Measurements from ENCODE around the gene SRRM1.

SRRM1 gene

DNA sequence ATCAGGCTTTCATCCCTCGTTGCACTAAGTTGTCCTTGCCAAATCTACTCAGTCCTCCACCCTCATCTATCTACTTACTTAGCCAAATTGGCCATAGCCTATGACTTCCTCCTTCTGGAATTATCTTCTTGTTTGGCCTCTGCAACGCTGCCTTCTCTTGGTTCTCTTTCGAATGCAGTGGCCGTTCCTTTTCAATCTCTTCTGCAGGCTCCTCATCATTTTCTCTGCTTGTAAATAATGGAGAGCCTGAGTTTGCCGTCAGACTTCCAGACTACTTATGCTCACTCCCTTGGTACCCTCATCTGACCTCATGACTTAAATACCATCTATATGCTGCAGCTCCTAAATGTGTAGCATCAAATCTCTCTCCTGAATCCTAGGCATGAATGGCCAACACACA lies 22.4 kb upstream of the SRRM1 start:
- no peaks in the 10 kb centered on the region for H3K9me3 ChIP-seq (ENCODE audit: control insufficient read depth, insufficient read depth, low read length)
- no peaks in the 10 kb centered on the region for H3K27me3 ChIP-seq (ENCODE audit: control insufficient read depth, insufficient read depth, low read length)
- no peak overlapping the region for H3K27ac ChIP-seq (ENCODE audit: low read depth, low read length)
- no peak overlapping the region for H3K4me3 ChIP-seq (ENCODE audit: low read depth, low read length)
- H3K4me1 ChIP-seq (ENCODE audit: control insufficient read depth, insufficient read depth, low read length) = no peaks in the 10 kb centered on the region
- H3K36me3 ChIP-seq (ENCODE audit: control insufficient read depth, insufficient read depth, low read length) = no peaks in the 10 kb centered on the region
- H3K9ac ChIP-seq (ENCODE audit: low read depth, low read length) = no peak overlapping the region

DNA sequence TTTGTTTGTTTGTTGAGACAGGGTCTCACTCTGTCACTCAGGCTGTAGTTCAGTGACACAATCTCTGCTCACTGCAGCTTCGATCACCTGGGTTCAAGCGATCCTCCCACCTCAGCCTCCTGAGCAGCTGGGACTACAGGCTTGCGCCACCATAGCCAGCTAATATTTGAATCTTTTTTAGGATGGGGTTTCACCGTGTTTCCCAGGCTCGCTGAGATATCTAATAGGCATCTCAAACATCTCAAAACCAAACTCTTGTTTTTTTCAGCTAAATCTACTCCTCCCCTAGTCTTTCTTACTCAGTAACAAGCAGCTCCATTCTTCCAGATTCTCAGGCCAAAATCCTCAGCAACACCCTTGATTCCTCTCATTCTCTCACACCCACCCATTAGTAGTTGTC lies 22.0 kb upstream of the SRRM1 start:
- Histone ChIP-seq H3K27ac (ENCODE audit: low read depth, low read length) (no peak overlapping the region), H3K9ac (ENCODE audit: low read depth, low read length) (no peak overlapping the region), H3K36me3 (ENCODE audit: control insufficient read depth, insufficient read depth, low read length) (no peaks in the 10 kb centered on the region), H3K4me3 (ENCODE audit: low read depth, low read length) (no peak overlapping the region), H3K4me1 (ENCODE audit: control insufficient read depth, insufficient read depth, low read length) (no peaks in the 10 kb centered on the region), H3K9me3 (ENCODE audit: control insufficient read depth, insufficient read depth, low read length) (no peaks in the 10 kb centered on the region), H3K27me3 (ENCODE audit: control insufficient read depth, insufficient read depth, low read length) (no peaks in the 10 kb centered on the region)

DNA sequence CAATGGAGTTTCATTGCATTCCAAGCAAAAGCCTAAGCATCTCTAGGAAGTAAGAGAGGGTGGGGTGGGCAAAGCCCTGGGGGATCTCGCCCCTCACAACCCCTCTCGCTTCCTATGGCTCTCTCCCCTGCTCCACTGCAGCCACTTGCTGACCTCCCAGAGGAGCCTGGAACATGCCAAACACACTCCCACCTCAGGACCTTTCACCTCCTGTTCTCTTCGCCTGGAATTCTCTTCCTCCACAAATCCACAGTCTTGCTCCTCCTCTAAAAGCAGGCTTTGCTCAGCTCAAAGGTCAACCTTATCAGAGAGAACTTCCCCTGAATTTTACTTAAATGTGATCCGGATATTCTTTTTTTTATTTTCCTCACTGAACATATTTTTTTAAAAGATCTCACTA lies 20.9 kb upstream of the SRRM1 start:
- Histone ChIP-seq H3K36me3 (ENCODE audit: control insufficient read depth, insufficient read depth, low read length) (no peaks in the 10 kb centered on the region), H3K27ac (ENCODE audit: low read depth, low read length) (no peak overlapping the region), H3K9me3 (ENCODE audit: control insufficient read depth, insufficient read depth, low read length) (no peaks in the 10 kb centered on the region), H3K4me3 (ENCODE audit: low read depth, low read length) (no peak overlapping the region), H3K4me1 (ENCODE audit: control insufficient read depth, insufficient read depth, low read length) (no peaks in the 10 kb centered on the region), H3K27me3 (ENCODE audit: control insufficient read depth, insufficient read depth, low read length) (no peaks in the 10 kb centered on the region), H3K9ac (ENCODE audit: low read depth, low read length) (no peak overlapping the region)

DNA sequence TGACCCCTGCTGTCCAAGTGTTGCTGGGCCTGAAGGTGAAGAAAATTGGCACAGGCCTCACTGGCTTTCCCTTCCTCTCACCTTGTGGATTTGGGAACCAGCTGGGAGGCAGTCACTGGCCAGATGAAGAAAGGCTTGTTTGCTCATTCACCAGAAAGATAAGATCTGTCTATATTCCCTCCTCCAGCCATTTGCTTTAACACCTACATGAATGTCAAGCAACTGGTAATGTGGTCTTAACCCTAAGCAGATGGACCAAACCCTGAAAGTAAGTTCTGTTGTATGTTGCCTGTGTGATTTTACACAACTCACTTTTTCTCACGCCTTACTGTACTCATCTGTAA lies 10.3 kb upstream of the SRRM1 start:
- H3K27ac ChIP-seq (ENCODE audit: low read depth, low read length) = no peak overlapping the region
- H3K36me3 ChIP-seq (ENCODE audit: control insufficient read depth, insufficient read depth, low read length) = no peaks in the 10 kb centered on the region
- no peaks in the 10 kb centered on the region for H3K9me3 ChIP-seq (ENCODE audit: control insufficient read depth, insufficient read depth, low read length)
- H3K4me1 ChIP-seq (ENCODE audit: control insufficient read depth, insufficient read depth, low read length) = peaks cover 9% of the 10 kb centered on the region; the same call in 1 of the 2 replicates
- no peaks in the 10 kb centered on the region for H3K27me3 ChIP-seq (ENCODE audit: control insufficient read depth, insufficient read depth, low read length)
- H3K9ac ChIP-seq (ENCODE audit: low read depth, low read length) = no peak overlapping the region
- no peak overlapping the region for H3K4me3 ChIP-seq (ENCODE audit: low read depth, low read length)

DNA sequence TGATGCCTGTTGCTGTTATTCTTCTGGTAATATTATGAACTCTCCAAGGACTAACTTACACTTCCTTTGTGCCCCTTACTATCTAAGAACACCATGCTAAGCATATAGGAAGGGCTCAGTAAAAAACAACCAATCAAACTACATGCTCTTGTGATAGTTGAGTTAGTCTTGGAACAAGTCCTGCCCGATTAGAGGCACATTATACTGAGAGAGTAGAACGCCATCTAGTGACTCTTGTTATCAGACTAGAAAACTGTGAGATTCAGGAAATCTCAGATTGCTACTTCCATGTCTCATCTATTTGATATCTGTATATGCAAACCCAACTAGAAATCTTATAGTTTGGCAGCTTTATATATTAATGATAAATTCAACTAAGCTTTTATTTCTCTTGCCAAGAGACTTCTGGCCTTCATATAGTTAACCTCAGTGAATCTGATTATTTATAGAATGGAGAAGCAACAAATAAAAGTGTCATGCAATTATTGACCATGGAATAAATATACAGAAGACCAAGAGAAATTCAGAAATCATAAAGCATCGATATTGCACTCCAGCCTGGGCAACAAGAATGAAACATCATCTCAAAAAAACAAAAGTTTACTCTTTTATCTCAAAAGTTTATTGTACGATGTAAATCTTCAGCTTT lies 7.8 kb upstream of the SRRM1 start:
- H3K27ac ChIP-seq (ENCODE audit: low read depth, low read length) = no peak overlapping the region
- no peak overlapping the region for H3K9ac ChIP-seq (ENCODE audit: low read depth, low read length)
- no peaks in the 10 kb centered on the region for H3K9me3 ChIP-seq (ENCODE audit: control insufficient read depth, insufficient read depth, low read length)
- H3K36me3 ChIP-seq (ENCODE audit: control insufficient read depth, insufficient read depth, low read length) = no peaks in the 10 kb centered on the region
- H3K4me1 ChIP-seq (ENCODE audit: control insufficient read depth, insufficient read depth, low read length) = peaks cover 9% of the 10 kb centered on the region; the same call in 1 of the 2 replicates
- H3K4me3 ChIP-seq (ENCODE audit: low read depth, low read length) = no peak overlapping the region
- no peaks in the 10 kb centered on the region for H3K27me3 ChIP-seq (ENCODE audit: control insufficient read depth, insufficient read depth, low read length)

DNA sequence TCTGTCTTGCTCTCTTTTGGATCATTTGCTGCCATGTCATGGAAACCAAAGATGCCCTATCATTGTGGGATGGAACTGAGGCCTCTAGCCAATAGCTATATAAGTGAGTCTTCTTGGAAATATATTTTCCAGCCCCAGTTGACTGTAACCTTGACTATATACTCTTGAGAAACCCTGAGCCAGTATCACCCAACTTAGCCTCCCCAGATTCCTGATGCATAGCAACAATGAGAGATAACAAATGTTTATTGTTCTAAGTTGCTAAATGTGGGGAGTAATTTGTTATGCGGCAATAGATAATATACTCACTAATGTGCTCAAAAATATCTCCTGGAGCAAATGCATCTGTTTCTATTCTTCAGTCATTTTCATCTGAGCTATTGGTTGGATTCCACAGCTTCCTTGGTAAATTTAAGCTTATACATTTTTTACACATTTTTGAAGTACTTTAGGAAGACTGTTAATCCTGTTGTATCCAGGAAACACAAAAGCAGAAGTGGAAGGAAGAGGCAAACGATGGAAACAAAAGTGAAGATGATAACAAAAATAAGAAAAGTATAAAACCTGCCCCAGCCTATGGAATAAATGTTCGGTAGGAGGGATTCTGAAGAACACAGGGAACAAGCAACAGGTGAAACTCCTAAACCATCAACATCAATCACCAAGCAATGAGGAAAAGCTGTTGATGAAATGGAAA lies 6.3 kb upstream of the SRRM1 start:
- Histone ChIP-seq H3K4me1 (ENCODE audit: control insufficient read depth, insufficient read depth, low read length) (peaks cover 12% of the 10 kb centered on the region; the same call in 1 of the 2 replicates), H3K9ac (ENCODE audit: low read depth, low read length) (no peak overlapping the region), H3K27ac (ENCODE audit: low read depth, low read length) (no peak overlapping the region), H3K9me3 (ENCODE audit: control insufficient read depth, insufficient read depth, low read length) (no peaks in the 10 kb centered on the region), H3K36me3 (ENCODE audit: control insufficient read depth, insufficient read depth, low read length) (no peaks in the 10 kb centered on the region), H3K27me3 (ENCODE audit: control insufficient read depth, insufficient read depth, low read length) (no peaks in the 10 kb centered on the region), H3K4me3 (ENCODE audit: low read depth, low read length) (no peak overlapping the region)

DNA sequence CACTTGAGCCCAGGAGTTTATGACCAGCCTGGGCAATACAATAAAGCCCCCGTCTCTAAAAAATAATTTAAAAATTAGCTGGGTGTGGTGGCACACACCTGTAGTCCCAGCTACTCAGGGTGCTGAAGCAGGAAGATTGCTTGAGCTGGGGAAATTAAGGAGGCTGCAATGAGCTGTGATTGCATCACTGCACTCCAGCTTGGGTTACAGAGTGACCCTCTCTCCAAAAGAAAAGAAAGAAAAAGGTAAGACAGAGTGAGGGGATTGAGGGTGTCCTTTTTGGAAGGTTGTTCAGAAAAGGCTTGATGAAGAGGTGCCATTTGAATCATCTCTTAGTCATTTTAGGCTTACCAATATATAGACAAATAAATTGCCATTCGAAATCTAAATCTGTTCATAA lies 4.0 kb upstream of the SRRM1 start:
- Histone ChIP-seq H3K27me3 (ENCODE audit: control insufficient read depth, insufficient read depth, low read length) (no peaks in the 10 kb centered on the region), H3K4me1 (ENCODE audit: control insufficient read depth, insufficient read depth, low read length) (peaks cover 4% of the 10 kb centered on the region; the same call in 1 of the 2 replicates), H3K36me3 (ENCODE audit: control insufficient read depth, insufficient read depth, low read length) (no peaks in the 10 kb centered on the region), H3K9ac (ENCODE audit: low read depth, low read length) (no peak overlapping the region), H3K27ac (ENCODE audit: low read depth, low read length) (no peak overlapping the region), H3K9me3 (ENCODE audit: control insufficient read depth, insufficient read depth, low read length) (no peaks in the 10 kb centered on the region), H3K4me3 (ENCODE audit: low read depth, low read length) (no peak overlapping the region)

DNA sequence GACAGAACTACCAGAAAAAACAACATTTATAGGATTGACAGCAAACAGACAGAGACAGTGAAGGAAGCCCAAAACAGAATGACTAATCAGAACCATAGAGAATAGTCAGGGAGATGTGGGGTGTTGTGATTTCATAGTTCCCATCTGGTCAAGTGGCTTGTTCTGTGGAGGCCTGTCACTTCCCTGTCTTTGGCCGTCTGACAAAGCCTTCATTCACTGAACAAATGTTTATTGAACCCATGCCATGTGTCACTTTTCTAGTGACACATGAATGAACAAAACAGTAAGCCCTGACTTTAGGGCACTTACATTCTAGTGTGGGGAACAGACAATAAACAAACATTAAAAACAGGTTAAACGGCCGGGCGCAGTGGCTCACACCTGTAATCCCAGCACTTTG lies 3.2 kb upstream of the SRRM1 start:
- Histone ChIP-seq H3K4me3 (ENCODE audit: low read depth, low read length) (no peak overlapping the region), H3K9ac (ENCODE audit: low read depth, low read length) (no peak overlapping the region), H3K27ac (ENCODE audit: low read depth, low read length) (no peak overlapping the region), H3K4me1 (ENCODE audit: control insufficient read depth, insufficient read depth, low read length) (peaks cover 7% of the 10 kb centered on the region; the same call in 1 of the 2 replicates), H3K36me3 (ENCODE audit: control insufficient read depth, insufficient read depth, low read length) (peaks cover 2% of the 10 kb centered on the region), H3K27me3 (ENCODE audit: control insufficient read depth, insufficient read depth, low read length) (no peaks in the 10 kb centered on the region), H3K9me3 (ENCODE audit: control insufficient read depth, insufficient read depth, low read length) (no peaks in the 10 kb centered on the region)

DNA sequence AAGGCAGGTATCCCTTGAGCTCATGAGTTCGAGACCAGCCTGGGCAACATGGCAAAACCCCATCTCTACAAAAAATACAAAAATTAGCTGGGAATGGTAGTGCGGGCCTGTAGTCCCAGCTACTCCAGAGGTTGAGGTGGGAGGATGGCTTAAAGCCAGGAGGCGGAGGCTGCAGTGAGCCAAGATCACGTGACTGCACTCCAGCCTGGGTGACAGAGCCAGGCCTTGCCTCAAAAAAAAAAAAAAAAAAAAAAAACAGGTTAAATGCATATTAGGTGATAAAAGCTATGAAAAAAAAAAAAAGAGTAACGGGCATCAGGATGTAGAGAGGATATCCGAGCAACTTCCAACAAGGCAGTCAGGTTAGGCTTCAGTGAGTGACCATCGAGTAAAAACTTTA lies 2.8 kb upstream of the SRRM1 start:
- Histone ChIP-seq H3K27ac (ENCODE audit: low read depth, low read length) (no peak overlapping the region), H3K27me3 (ENCODE audit: control insufficient read depth, insufficient read depth, low read length) (no peaks in the 10 kb centered on the region), H3K36me3 (ENCODE audit: control insufficient read depth, insufficient read depth, low read length) (peaks cover 6% of the 10 kb centered on the region), H3K4me1 (ENCODE audit: control insufficient read depth, insufficient read depth, low read length) (peaks cover 8% of the 10 kb centered on the region; the same call in 1 of the 2 replicates), H3K9ac (ENCODE audit: low read depth, low read length) (no peak overlapping the region), H3K9me3 (ENCODE audit: control insufficient read depth, insufficient read depth, low read length) (no peaks in the 10 kb centered on the region), H3K4me3 (ENCODE audit: low read depth, low read length) (no peak overlapping the region)

DNA sequence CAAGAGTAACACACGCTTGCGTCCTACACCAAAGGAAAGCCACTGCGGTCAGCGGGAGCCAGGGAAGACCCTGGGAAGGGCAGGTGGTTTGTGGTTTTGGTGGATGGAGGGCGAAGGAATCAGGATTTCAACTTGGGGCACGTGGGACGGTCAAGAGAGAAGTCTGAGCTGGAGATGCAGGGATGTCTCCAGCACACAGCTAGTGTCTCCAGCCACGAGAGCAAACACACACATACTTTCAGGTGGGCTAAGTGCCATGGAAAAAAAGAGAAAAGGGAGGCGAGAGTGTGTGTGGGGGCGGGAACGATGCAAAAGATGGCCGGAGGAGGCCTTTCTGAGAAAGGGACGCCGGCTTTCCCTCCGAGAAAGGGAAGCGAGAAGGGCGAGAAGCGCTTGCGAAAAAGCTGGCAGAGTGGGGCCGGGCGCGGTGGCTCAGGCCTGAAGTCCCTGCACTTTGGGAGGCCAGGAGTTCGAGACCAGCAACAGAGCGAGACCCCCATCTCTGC lies 1.4 kb upstream of the SRRM1 start:
- Histone ChIP-seq H3K27ac (ENCODE audit: low read depth, low read length) (peak overlapping the region; percentile 100), H3K4me3 (ENCODE audit: low read depth, low read length) (peak overlapping the region; percentile 99), H3K4me1 (ENCODE audit: control insufficient read depth, insufficient read depth, low read length) (peaks cover 8% of the 10 kb centered on the region; the same call in 1 of the 2 replicates)

DNA sequence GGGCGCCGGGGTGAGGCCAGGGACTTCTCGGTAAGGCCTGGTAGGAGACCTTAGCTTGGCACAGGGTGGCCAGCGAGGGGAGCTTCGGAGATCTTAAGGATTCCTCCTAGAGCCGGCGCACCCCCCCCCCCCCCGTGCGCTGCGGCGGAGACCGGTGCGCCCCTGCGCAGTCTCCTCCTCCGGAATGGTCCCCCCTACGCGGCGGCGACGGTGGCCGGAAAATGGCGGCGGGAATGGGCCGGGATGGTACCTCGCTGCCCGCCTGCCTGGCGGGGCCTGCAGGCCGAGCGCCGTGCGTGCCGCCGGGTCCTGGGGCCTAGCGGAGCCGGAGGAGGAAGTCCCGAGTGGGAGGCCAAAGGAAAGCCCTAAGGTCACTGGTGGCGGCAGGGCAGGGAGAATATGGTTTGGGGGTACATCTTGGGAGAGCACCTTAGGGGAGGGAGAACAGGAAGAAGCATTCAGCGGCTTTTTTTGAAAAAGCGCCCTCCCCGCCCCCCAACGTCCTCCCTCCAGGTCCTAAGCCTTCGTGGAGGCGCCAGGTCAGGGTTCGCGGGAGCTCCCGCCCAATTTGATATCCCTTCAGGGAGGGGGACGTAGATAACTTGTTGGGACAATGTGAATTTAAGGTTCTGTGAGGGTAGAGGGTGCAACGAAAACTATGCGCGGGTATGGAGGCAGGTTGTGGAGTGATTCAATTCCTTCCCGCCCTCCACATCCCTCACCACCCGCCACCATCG lies 429 bp downstream of the SRRM1 start:
- Histone ChIP-seq H3K36me3 (ENCODE audit: control insufficient read depth, insufficient read depth, low read length) (peaks cover 38% of the 10 kb centered on the region), H3K27me3 (ENCODE audit: control insufficient read depth, insufficient read depth, low read length) (no peaks in the 10 kb centered on the region), H3K4me1 (ENCODE audit: control insufficient read depth, insufficient read depth, low read length) (peaks cover 8% of the 10 kb centered on the region; the same call in 1 of the 2 replicates), H3K4me3 (ENCODE audit: low read depth, low read length) (peak overlapping the region; percentile 99), H3K9me3 (ENCODE audit: control insufficient read depth, insufficient read depth, low read length) (no peaks in the 10 kb centered on the region), H3K9ac (ENCODE audit: low read depth, low read length) (peak overlapping the region; percentile 96), H3K27ac (ENCODE audit: low read depth, low read length) (peak overlapping the region; percentile 95)

More for the DNA sequence above, 1.4 kb upstream of the SRRM1 start:
- Histone ChIP-seq H3K9me3 (ENCODE audit: control insufficient read depth, insufficient read depth, low read length) (no peaks in the 10 kb centered on the region), H3K27me3 (ENCODE audit: control insufficient read depth, insufficient read depth, low read length) (no peaks in the 10 kb centered on the region), H3K36me3 (ENCODE audit: control insufficient read depth, insufficient read depth, low read length) (peaks cover 20% of the 10 kb centered on the region), H3K9ac (ENCODE audit: low read depth, low read length) (peak overlapping the region; percentile 3)

All from HUES48 (cell line).